AG04450 (cell line): ENCODE measurements around the gene OSBPL6. TPM values are rescaled to one million over a fixed set of nuclear protein-coding genes. Genes with fewer than 3 reads are reported as not detected.

Experiments
- CTCF ChIA-PET: fragments of 300-600, 350-600 bp; formaldehyde crosslinking; extraction: SDS; loops from one replicate; lab custom pipeline; 2022; ENCODE audit warnings: antibody characterized with exemption, inconsistent platforms; lab: Charles Lee
- POLR2A ChIA-PET: fragments of 350-600 bp; formaldehyde crosslinking; extraction: SDS; loops from one replicate; lab custom pipeline; 2021; ENCODE audit warnings: antibody characterized with exemption, inconsistent platforms; lab: Yijun Ruan, JAX
- DNase-seq: peaks from one replicate; pipeline ENCODE4 v3.0.0-alpha.2; 2011; ENCODE audit warnings: low read depth, low spot score
- H3K27ac ChIP-seq: one replicate; pipeline ENCODE4 v1.5.1; 2012; ENCODE audit warnings: low read depth, low read length, control low read depth
- H3K27me3 ChIP-seq: one replicate; pipeline ENCODE4 v1.6.0; 2012; ENCODE audit warnings: low read length; ENCODE audit not compliant: control insufficient read depth, insufficient read depth
- H3K4me3 ChIP-seq: 2 replicates; pipeline ENCODE4 v1.5.1; 2011; ENCODE audit warnings: mild to moderate bottlenecking, low read depth, low read length, control low read depth
- H3K9me3 ChIP-seq: 2 replicates; pipeline ENCODE4 v1.5.1; 2012; ENCODE audit warnings: low read length; ENCODE audit not compliant: control insufficient read depth, insufficient read depth
- CTCF ChIP-seq: IDR thresholded peaks from 2 replicates; pipeline ENCODE4 v1.5.1; 2011; ENCODE audit warnings: low read depth, low read length, control low read depth, inconsistent platforms
- polyA plus RNA-seq: library from polyadenylated mRNA; depleted of rRNA; stranded (reverse); fragments of >200 nt; gene quantifications from 2 replicates; pipeline ENCODE4 v1.2.3, GENCODE V29; 2011

OSBPL6 gene
- polyA plus RNA-seq, 1 experiment: 5.0 TPM

- ChIA-PET POLR2A (no interaction called here), CTCF (no interaction called here)
- DNase-seq: no peak
- no peaks in the 10 kb centered on the region for H3K27me3 ChIP-seq
- no peaks in the 10 kb centered on the region for H3K9me3 ChIP-seq
- H3K4me3 ChIP-seq: no peak overlapping the region
- no peak for TF ChIP-seq CTCF
- H3K27ac ChIP-seq: no peak overlapping the region
Observed at GRCh38 chr2:178211460-178211859, 17.1 kb downstream of the OSBPL6 start.

GRCh38 chr2:178211943-178212342, 17.6 kb downstream of the OSBPL6 start:
- Histone ChIP-seq H3K27ac (no peak overlapping the region), H3K4me3 (no peak overlapping the region), H3K27me3 (no peaks in the 10 kb centered on the region), H3K9me3 (no peaks in the 10 kb centered on the region)
- POLR2A ChIA-PET: no interaction called here
- CTCF ChIA-PET: no interaction called here
- TF ChIP-seq CTCF: no peak
- DNase-seq: no peak

GRCh38 chr2:178213991-178214390, 19.7 kb downstream of the OSBPL6 start:
- ChIA-PET POLR2A (no interaction called here), CTCF (no interaction called here)
- TF ChIP-seq CTCF: no peak
- no peak for DNase-seq
- no peaks in the 10 kb centered on the region for H3K9me3 ChIP-seq
- H3K27ac ChIP-seq: no peak overlapping the region
- no peak overlapping the region for H3K4me3 ChIP-seq
- H3K27me3 ChIP-seq: no peaks in the 10 kb centered on the region

- POLR2A ChIA-PET: no interaction called here
- no peak for DNase-seq
- CTCF ChIA-PET: no interaction called here
- H3K9me3 ChIP-seq: no peaks in the 10 kb centered on the region
- no peak overlapping the region for H3K4me3 ChIP-seq
- TF ChIP-seq CTCF: no peak
- no peaks in the 10 kb centered on the region for H3K27me3 ChIP-seq
- no peak overlapping the region for H3K27ac ChIP-seq
Observed at GRCh38 chr2:178219247-178219646, 24.9 kb downstream of the OSBPL6 start.

- Histone ChIP-seq H3K4me3 (no peak overlapping the region), H3K27me3 (no peaks in the 10 kb centered on the region), H3K27ac (no peak overlapping the region), H3K9me3 (no peaks in the 10 kb centered on the region)
- ChIA-PET POLR2A (no interaction called here), CTCF (interaction anchor here (1.2 kb wide), 1 partner anchor 12 kb away, joined by 8 read pairs; no protein-coding TSS in a partner anchor)
- TF ChIP-seq CTCF: no peak
- no peak for DNase-seq
Observed at GRCh38 chr2:178220814-178221213, 26.5 kb downstream of the OSBPL6 start.
